H54 (cell line): ENCODE measurements around the gene MICAL3.

Source experiments
- DNase-seq: peaks from one replicate; pipeline ENCODE4 v3.0.0; 2011; ENCODE audit warnings: low spot score, mixed read lengths; ENCODE audit not compliant: insufficient read length
- FAIRE-seq: peaks from 3 replicates; lab custom pipeline; 2011; peaks lifted over from hg19 to GRCh38; lab: Jason Lieb, UNC
- POLR2A ChIP-seq: IDR thresholded peaks from 2 replicates; pipeline ENCODE4 v1.6.1; 2011; ENCODE audit warnings: low read depth, mild to moderate bottlenecking, low read length

MICAL3 gene

GRCh38 chr22:17969701-17970113 is 54.7 kb downstream of the MICAL3 start:
- TF ChIP-seq POLR2A: no peak
- DNase-seq: peak; percentile 49
- no peak for FAIRE-seq

DNA sequence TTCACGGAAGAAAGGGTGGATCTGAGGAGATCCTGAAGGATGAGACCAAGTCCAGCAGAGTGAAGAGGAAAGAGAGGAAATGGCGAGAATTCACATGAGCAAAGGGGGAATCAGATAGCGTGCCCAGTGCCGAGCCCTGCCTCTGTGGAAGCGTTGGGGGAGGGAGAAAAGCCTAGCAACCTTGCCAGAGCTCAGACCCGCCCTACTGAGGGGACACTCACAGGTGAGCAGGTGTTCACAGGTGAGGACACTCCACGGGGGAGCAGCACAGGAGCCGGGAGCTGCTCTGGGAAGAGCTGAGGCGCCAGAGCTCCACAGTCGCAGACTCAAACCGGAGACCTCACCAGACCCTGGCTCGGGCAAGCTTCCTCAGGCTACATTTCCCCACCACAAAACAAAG is 56.2 kb downstream of the MICAL3 start:
- TF ChIP-seq POLR2A: no peak
- DNase-seq (no peak), FAIRE-seq (no peak)

DNA sequence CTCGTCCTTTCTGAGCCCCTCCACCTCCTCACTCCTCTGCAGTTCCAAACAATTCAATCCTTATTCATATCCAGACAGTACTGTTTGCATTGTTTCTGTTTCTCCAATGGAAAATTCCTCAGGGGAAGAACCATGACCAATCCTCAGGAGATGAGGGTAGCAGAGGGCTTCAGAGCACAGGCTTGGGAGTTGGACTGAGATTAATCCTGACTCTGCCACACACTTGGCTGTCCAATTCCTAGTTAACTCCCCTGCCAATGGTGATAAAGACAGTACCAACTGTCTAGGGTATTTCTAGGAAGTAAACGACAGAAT is 58.0 kb downstream of the MICAL3 start:
- DNase-seq (no peak), FAIRE-seq (no peak)
- no peak for TF ChIP-seq POLR2A

GRCh38 chr22:17965538-17966402 is 58.6 kb downstream of the MICAL3 start:
- FAIRE-seq: no peak
- no peak for TF ChIP-seq POLR2A
- DNase-seq: no peak

GRCh38 chr22:17964643-17965042 is 59.7 kb downstream of the MICAL3 start:
- no peak for DNase-seq
- FAIRE-seq: no peak
- TF ChIP-seq POLR2A: no peak

GRCh38 chr22:17964156-17964555 is 60.2 kb downstream of the MICAL3 start:
- no peak for TF ChIP-seq POLR2A
- DNase-seq (no peak), FAIRE-seq (no peak)

- FAIRE-seq: no peak
- DNase-seq: no peak
- TF ChIP-seq POLR2A: no peak
Observed at GRCh38 chr22:17963015-17963414, 61.3 kb downstream of the MICAL3 start.

GRCh38 chr22:17962168-17962567 is 62.2 kb downstream of the MICAL3 start:
- FAIRE-seq (no peak), DNase-seq (no peak)
- TF ChIP-seq POLR2A: no peak

DNA sequence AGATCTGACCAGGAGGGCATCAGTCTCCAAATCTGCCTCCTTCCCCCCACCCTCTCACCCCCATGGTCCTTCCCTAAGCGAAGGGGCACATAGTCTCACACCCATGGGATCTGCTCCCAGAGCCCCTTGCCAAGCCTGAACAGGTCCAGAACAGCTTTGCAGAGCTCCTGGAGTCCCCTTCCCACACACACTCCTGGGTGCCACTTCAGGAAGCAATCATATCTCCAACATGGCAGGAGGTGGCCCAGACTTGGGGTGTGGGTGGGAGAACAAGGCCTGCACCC is 63.0 kb downstream of the MICAL3 start:
- TF ChIP-seq POLR2A: no peak
- FAIRE-seq (no peak), DNase-seq (no peak)

DNA sequence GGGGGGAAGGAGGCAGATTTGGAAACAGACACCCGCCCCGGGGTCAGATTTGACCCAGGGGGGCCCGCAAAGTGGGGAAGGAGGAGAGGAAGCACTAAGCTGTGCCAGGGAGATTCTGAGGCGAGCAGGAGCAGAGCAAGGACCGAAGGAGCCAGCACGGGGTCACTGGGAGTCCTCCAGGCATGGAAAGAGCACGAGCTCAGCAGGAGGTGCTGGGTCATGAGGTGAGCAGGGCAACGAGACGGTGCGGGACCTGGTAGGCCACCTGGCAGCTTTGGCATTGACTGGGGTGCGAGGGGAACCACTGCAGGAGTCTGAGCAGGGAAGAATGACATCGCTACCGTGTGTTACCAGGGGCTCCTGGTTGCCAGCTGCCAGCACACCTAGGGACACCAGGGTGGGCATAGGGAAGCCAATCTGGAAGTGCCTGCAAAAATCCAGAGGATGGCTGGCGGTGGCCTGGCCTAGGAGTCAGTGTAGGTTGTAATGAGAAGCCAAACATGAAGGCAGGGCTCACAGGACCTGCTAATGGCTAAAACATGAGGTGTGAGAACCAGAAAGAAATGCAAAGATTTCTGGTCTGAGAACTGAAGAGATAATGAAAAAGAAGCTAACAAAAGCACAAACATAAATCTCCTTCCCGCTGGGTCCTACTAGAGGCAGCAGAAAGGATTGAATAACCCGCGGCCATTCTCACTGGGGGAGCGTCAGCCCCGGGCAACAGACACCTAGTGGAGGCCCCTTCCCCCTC is 63.5 kb downstream of the MICAL3 start:
- no peak for TF ChIP-seq POLR2A
- no peak for DNase-seq

GRCh38 chr22:17960011-17960410 is 64.3 kb downstream of the MICAL3 start:
- DNase-seq: no peak
- no peak for FAIRE-seq

More for the DNA sequence above, 63.5 kb downstream of the MICAL3 start:
- no peak for FAIRE-seq

DNA sequence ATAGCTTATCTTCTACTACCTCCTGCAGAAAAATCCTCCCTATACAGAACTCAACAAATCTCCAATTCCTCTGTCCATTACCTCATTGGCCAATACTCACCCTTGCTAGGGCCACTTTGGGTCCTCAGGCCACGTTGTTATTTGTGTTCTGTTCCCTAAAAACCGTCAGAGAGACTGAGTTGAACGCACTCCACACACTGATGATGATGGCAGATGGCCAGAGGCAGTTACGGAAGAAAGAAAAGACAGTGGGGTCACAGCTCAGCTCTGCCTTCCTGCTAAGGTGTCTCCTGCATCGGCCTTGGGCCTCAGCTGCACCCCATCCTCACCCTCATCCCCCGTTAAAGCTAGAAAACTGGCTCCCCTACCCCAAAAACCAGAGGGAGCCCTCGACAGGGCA is 66.2 kb downstream of the MICAL3 start:
- no peak for TF ChIP-seq POLR2A
- no peak for FAIRE-seq

More at GRCh38 chr22:17960011-17960410, 64.3 kb downstream of the MICAL3 start:
- TF ChIP-seq POLR2A: no peak

DNA sequence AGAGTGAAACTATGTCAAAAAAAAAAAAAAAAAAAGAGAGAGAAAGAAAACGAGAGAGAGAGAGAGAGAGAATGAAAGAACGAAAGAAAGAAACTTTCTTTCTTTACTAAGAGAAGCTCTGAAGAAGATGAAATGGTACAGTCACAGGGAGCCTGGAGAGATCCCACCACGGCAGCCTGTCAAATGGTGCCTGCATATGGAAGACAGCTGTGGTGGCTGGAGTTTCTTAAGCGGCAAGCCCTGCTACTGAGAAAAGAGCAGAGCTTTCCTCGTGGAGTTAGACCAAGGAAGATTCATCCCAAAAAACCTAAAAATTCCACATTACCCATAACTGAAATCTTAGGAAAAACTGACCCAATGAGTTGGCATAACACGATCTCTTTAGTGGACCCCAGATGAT is 66.7 kb downstream of the MICAL3 start:
- no peak for TF ChIP-seq POLR2A
- FAIRE-seq: no peak
- DNase-seq: no peak

More for the DNA sequence above, 66.2 kb downstream of the MICAL3 start:
- DNase-seq: no peak

DNA sequence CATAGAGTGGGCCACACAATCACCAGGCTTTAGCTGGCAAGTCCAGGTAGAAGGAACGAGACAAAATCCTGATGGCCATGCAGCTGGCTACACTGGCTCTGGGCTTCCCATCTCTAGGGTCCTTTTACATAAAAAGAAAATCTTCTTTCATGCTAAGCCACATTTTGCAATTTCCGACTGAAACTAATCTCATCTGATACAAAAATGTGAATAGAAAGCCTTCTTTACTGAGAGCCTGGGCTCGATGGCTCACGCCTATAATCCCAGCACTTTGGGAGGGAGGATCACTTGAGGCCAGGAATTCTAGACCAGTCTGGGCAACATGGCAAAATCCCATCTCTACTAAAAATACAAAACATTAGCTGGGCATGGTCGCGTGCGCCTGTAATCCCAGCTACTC is 67.2 kb downstream of the MICAL3 start:
- FAIRE-seq (no peak), DNase-seq (no peak)
- no peak for TF ChIP-seq POLR2A

DNA sequence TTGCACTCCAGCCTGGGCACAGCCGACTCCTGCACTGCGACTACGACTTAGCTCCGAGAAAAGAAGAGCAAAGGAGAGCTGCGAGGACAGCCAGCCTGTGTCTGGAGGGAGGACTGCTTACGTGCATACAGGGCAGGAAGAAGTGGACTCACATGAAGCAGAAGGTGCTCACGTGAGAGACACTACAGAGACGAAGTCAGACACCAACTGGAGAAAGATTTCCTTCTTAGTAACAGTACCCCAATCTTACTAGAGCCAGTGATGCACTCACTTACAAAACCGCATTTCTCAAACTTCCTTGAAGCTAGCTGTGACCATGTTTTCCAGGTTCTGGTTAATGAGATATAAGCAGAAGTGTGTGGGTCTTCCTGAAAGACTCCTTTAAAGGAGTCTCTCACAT is 67.7 kb downstream of the MICAL3 start:
- FAIRE-seq (no peak), DNase-seq (no peak)
- no peak for TF ChIP-seq POLR2A
